ENCODE results near the gene ADH7.

GRCh38 chr4:99437723-99438404 lies 2.7 kb upstream of the ADH7 start:
- no peak for TF ChIP-seq POLR2A (IDR thresholded peaks at IDR 0.05; ENCODE audit: borderline replicate concordance, extremely low read depth, insufficient read depth, insufficient read length)
- TF ChIP-seq CTCF (IDR thresholded peaks at IDR 0.05 in 2 of 3, conservative IDR thresholded peaks at IDR 0.05 in 1 of 3; ENCODE audit: borderline replicate concordance in 1 of 3, insufficient read depth in 1 of 3, low read depth in 2 of 3, low read length in 2 of 3), result no peak
- TF ChIP-seq YY1 (IDR thresholded peaks at IDR 0.05; ENCODE audit: extremely low read depth, insufficient replicate concordance, low read depth, low read length), result no peak
- TF ChIP-seq POLR2AphosphoS5 (IDR thresholded peaks at IDR 0.05; ENCODE audit: low read depth, low read length), result no peak
- TF ChIP-seq JUND (IDR thresholded peaks at IDR 0.05), result no peak
- no peak for TF ChIP-seq ZNF274 (IDR thresholded peaks at IDR 0.05; ENCODE audit: low read depth, low read length)
- TF ChIP-seq EZH2phosphoT487 (IDR thresholded peaks at IDR 0.05; ENCODE audit: borderline replicate concordance), result no peak
- no peak for TF ChIP-seq CEBPB (IDR thresholded peaks at IDR 0.05; ENCODE audit: low read depth)
- TF ChIP-seq MAX (IDR thresholded peaks at IDR 0.05), result no peak
- TF ChIP-seq ZBTB33 (IDR thresholded peaks at IDR 0.05; ENCODE audit: extremely low read depth, insufficient replicate concordance, low read length), result no peak
- no peak for TF ChIP-seq TCF7L2 (IDR thresholded peaks at IDR 0.05; ENCODE audit: borderline replicate concordance, extremely low read depth, insufficient read depth, insufficient read length)
- no peak for TF ChIP-seq EZH2 (IDR thresholded peaks at IDR 0.05)
- TF ChIP-seq RAD21 (IDR thresholded peaks at IDR 0.05; ENCODE audit: low read depth), result no peak

All from HCT116 (cell line).